Stimulated activated CD8-positive, alpha-beta memory T cell treated with anti-CD3 and anti-CD28 coated beads, Interleukin-12 subunit alpha, Interleukin-12 subunit beta, amount 100 ng/mL, for 24 hours (primary cell): ENCODE results near the gene CDKN2AIPNL.
"Not testable (repeated sequence)": the region's sequence is repeated elsewhere in the genome, so short reads cannot be mapped to it uniquely, and the experiment has no call there.

Source experiments
- DNase-seq: peaks from one replicate; pipeline ENCODE4 v3.0.0-alpha.2; 2020; ENCODE audit errors: extremely low read depth

The CDKN2AIPNL gene

GRCh38 chr5:134437847-134438581 lies 26.3 kb upstream of the CDKN2AIPNL start:
- no peak for DNase-seq

GRCh38 chr5:134437340-134437846 lies 25.7 kb upstream of the CDKN2AIPNL start:
- DNase-seq = no peak

- no peak for DNase-seq
These were observed 25.1 kb upstream of the CDKN2AIPNL start for GRCh38 chr5:134436523-134437339.

GRCh38 chr5:134435560-134435959 lies 23.9 kb upstream of the CDKN2AIPNL start:
- no peak for DNase-seq

- DNase-seq = no peak
These were observed 21.1 kb upstream of the CDKN2AIPNL start for GRCh38 chr5:134432677-134433359.

GRCh38 chr5:134432174-134432573 lies 20.5 kb upstream of the CDKN2AIPNL start:
- no peak for DNase-seq

GRCh38 chr5:134430001-134430569 lies 18.4 kb upstream of the CDKN2AIPNL start:
- no peak for DNase-seq

GRCh38 chr5:134427540-134428041 lies 15.9 kb upstream of the CDKN2AIPNL start:
- DNase-seq = no peak

- DNase-seq = no peak
These were observed 14.7 kb upstream of the CDKN2AIPNL start for GRCh38 chr5:134426361-134426760.

- DNase-seq = no peak
These were observed 11.7 kb upstream of the CDKN2AIPNL start for GRCh38 chr5:134423376-134423775.

GRCh38 chr5:134422791-134423365 lies 11.2 kb upstream of the CDKN2AIPNL start:
- no peak for DNase-seq

- DNase-seq = not testable (repeated sequence)
These were observed 9.4 kb upstream of the CDKN2AIPNL start for GRCh38 chr5:134421038-134421437.

- DNase-seq = no peak
These were observed 8.7 kb upstream of the CDKN2AIPNL start for GRCh38 chr5:134420343-134420742.

GRCh38 chr5:134418958-134419357 lies 7.3 kb upstream of the CDKN2AIPNL start:
- DNase-seq = no peak

- no peak for DNase-seq
These were observed 6.0 kb upstream of the CDKN2AIPNL start for GRCh38 chr5:134417707-134418106.

GRCh38 chr5:134413046-134413445 lies 1.4 kb upstream of the CDKN2AIPNL start:
- DNase-seq = no peak

GRCh38 chr5:134411228-134411545 lies 494 bp downstream of the CDKN2AIPNL start:
- DNase-seq = no peak

GRCh38 chr5:134410822-134411221 lies 859 bp downstream of the CDKN2AIPNL start:
- DNase-seq = no peak

- no peak for DNase-seq
These were observed 2.4 kb downstream of the CDKN2AIPNL start for GRCh38 chr5:134409321-134409720.

GRCh38 chr5:134406390-134406789 lies 5.3 kb downstream of the CDKN2AIPNL start:
- no peak for DNase-seq

GRCh38 chr5:134403951-134404350 lies 7.7 kb downstream of the CDKN2AIPNL start:
- DNase-seq = no peak
